GM12864 (cell line): ENCODE data around the gene SYT13.

ENCODE experiments used
- DNase-seq: peaks from one replicate; pipeline ENCODE4 v3.0.0-alpha.2; 2011; ENCODE audit warnings: low read depth
- H3K4me3 ChIP-seq: 2 replicates; pipeline ENCODE4 v1.5.1; 2011; ENCODE audit warnings: mild to moderate bottlenecking, low read depth, low read length, control low read depth
- TF ChIP-seq, protein P1 (sequence below): IDR thresholded peaks from 2 replicates; pipeline ENCODE4 v1.5.1; 2011; ENCODE audit warnings: low read depth, mild to moderate bottlenecking, moderate library complexity, low read length, control low read depth, inconsistent platforms; ENCODE audit errors: missing control alignments

SYT13 gene

DNA sequence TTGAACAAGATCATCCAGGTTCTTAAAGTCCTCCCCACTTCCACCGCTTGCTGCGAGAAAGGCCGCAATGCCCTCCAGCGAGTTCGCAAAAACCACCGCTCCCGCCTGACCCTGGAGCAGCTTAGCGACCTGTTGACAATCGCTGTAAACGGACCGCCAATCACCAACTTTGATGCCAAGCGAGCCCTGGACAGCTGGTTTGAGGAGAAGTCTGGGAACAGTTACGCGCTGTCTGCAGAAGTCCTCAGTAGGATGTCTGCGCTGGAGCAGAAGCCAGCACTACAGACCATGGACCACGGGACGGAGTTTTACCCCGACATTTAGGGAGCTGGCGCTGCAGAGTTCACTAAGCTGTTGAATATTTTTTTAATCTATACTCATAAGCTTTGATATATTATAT, 58.3 kb downstream of the SYT13 start:
- H3K4me3 ChIP-seq = no peak overlapping the region
- DNase-seq = no peak
- TF ChIP-seq, protein P1, sequence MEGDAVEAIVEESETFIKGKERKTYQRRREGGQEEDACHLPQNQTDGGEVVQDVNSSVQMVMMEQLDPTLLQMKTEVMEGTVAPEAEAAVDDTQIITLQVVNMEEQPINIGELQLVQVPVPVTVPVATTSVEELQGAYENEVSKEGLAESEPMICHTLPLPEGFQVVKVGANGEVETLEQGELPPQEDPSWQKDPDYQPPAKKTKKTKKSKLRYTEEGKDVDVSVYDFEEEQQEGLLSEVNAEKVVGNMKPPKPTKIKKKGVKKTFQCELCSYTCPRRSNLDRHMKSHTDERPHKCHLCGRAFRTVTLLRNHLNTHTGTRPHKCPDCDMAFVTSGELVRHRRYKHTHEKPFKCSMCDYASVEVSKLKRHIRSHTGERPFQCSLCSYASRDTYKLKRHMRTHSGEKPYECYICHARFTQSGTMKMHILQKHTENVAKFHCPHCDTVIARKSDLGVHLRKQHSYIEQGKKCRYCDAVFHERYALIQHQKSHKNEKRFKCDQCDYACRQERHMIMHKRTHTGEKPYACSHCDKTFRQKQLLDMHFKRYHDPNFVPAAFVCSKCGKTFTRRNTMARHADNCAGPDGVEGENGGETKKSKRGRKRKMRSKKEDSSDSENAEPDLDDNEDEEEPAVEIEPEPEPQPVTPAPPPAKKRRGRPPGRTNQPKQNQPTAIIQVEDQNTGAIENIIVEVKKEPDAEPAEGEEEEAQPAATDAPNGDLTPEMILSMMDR = no peak

DNA sequence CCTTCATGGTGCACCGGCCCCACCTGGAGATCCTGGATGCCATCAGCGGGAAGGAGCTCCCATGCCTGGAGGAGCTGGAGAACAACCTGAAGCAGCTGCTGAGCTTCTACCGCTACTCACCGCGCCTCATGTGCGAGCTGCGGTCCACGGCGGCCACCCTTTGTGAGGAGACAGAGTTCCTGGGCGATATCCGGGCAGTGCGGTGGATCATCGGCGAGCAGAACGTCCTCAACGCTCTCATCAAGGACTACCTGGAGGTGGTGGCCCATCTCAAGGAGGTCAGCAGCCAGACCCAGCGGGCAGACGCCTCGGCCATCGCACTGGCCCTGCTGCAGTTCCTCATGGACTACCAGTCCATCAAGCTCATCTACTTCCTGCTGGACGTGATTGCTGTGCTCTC, 59.2 kb downstream of the SYT13 start:
- H3K4me3 ChIP-seq = no peak overlapping the region
- TF ChIP-seq, protein P1 = no peak
- DNase-seq = no peak

DNA sequence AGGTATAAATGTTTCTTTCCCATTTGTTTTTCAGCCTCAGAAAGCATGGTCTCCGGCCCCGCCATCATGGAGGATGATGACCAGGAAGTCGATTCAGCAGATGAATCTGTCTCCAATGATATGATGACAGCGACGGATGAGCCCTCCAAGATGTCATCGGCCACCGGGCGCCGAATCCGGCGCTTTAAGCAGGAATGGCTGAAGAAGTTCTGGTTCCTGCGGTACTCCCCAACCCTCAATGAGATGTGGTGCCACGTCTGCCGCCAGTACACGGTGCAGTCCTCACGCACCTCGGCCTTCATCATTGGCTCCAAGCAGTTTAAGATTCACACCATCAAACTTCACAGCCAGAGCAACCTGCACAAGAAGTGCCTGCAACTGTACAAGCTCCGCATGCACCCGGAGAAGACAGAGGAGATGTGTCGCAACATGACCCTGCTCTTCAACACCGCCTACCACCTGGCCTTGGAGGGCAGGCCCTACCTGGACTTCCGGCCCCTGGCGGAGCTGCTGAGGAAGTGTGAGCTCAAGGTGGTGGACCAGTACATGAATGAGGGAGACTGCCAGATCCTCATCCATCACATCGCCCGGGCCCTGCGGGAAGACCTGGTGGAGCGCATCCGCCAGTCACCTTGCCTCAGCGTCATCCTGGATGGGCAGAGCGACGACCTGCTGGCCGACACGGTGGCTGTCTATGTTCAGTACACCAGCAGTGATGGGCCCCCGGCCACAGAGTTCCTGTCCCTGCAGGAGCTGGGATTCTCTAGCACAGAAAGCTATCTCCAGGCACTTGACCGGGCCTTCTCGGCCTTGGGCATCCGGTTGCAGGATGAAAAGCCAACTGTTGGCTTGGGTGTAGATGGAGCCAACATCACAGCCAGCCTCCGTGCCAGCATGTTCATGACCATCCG, 59.9 kb downstream of the SYT13 start:
- DNase-seq = no peak
- TF ChIP-seq, protein P1 = no peak
- no peak overlapping the region for H3K4me3 ChIP-seq

GRCh38 chr11:45225277-45225676, 60.9 kb downstream of the SYT13 start:
- TF ChIP-seq, protein P1 = no peak
- H3K4me3 ChIP-seq = no peak overlapping the region
- no peak for DNase-seq

DNA sequence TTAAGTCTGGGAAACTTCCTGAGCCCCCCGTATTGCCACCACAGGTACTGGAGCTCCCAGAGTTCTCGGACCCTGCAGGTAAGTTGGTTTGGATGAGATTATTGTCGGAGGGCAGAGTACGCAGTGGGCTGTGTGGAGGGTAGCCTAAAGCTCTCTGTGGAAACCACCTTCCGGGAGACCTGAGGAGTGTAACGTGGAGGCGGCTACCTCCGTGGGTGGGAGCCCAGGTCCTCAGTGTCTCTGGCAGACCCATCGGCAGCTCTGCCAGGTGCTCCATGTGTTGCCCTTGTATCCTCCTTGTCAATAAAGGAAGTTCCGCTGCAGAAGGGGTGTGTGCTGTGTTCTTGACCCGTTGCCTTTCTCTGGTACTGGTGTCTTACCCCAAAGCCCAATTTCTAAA, 61.4 kb downstream of the SYT13 start:
- no peak for DNase-seq
- TF ChIP-seq, protein P1 = no peak
- no peak overlapping the region for H3K4me3 ChIP-seq

GRCh38 chr11:45223496-45223895, 62.6 kb downstream of the SYT13 start:
- TF ChIP-seq, protein P1 = no peak
- no peak for DNase-seq
- H3K4me3 ChIP-seq = no peak overlapping the region

GRCh38 chr11:45219411-45219810, 66.7 kb downstream of the SYT13 start:
- no peak overlapping the region for H3K4me3 ChIP-seq
- TF ChIP-seq, protein P1 = no peak

More at GRCh38 chr11:45219411-45219810, 66.7 kb downstream of the SYT13 start:
- DNase-seq = no peak
